Osteoblast (primary cell): ENCODE data around the gene SCAI. TPM values are rescaled to one million over a fixed set of nuclear protein-coding genes. Genes with fewer than 3 reads are reported as not detected.
"Not testable (repeated sequence)": the region's sequence is repeated elsewhere in the genome, so short reads cannot be mapped to it uniquely, and the experiment has no call there.

Source experiments
- DNase-seq: peaks from one replicate; pipeline ENCODE4 v3.0.0; 2011; ENCODE audit warnings: low spot score, mixed read lengths; ENCODE audit not compliant: insufficient read length; ENCODE audit errors: missing footprints
- H2AFZ ChIP-seq: 2 replicates; pipeline ENCODE4 v1.6.0; 2011; ENCODE audit warnings: mild to moderate bottlenecking, low read length
- H3K27ac ChIP-seq: 2 replicates; pipeline ENCODE4 v1.5.1; 2011; ENCODE audit warnings: mild to moderate bottlenecking, low read depth, low read length, moderate library complexity
- H3K27me3 ChIP-seq: 2 replicates; pipeline ENCODE4 v1.6.0; 2012; ENCODE audit warnings: mild to moderate bottlenecking, control low read depth, inconsistent platforms, low read length, moderate library complexity; ENCODE audit not compliant: insufficient read depth
- H3K36me3 ChIP-seq: 2 replicates; pipeline ENCODE4 v1.5.1; 2011; ENCODE audit warnings: mild to moderate bottlenecking, low read length, control low read depth, moderate library complexity; ENCODE audit not compliant: insufficient read depth
- H3K4me1 ChIP-seq: 2 replicates; pipeline ENCODE4 v1.5.1; 2011; ENCODE audit warnings: mild to moderate bottlenecking, low read length, control low read depth, moderate library complexity; ENCODE audit not compliant: insufficient read depth
- H3K4me2 ChIP-seq: 2 replicates; pipeline ENCODE4 v1.6.0; 2011; ENCODE audit warnings: mild to moderate bottlenecking, low read length; ENCODE audit not compliant: insufficient read depth
- H3K4me3 ChIP-seq: fragments of 200-600 bp; sonication (generic); 3 replicates; pipeline ENCODE4 v1.5.1; 2012; ENCODE audit warnings: mild to moderate bottlenecking, low read length, inconsistent platforms; ENCODE audit not compliant: insufficient read depth
- H3K79me2 ChIP-seq: 2 replicates; pipeline ENCODE4 v1.6.0; 2012; ENCODE audit warnings: mild to moderate bottlenecking, low read length, control low read depth, inconsistent platforms; ENCODE audit not compliant: insufficient read depth
- H3K9me3 ChIP-seq: 2 replicates; pipeline ENCODE4 v1.5.1; 2011; ENCODE audit warnings: low read depth, low read length, control low read depth
- H4K20me1 ChIP-seq: 2 replicates; pipeline ENCODE4 v1.6.0; 2012; ENCODE audit warnings: mild to moderate bottlenecking, low read length, control low read depth; ENCODE audit not compliant: insufficient read depth
- CTCF ChIP-seq: IDR thresholded peaks from 2 replicates; pipeline ENCODE4 v1.5.1; 2011; ENCODE audit warnings: mild to moderate bottlenecking, low read depth, low read length, moderate library complexity; ENCODE audit errors: extremely low read depth
- total RNA-seq: library from RNA; depleted of rRNA; stranded (reverse); fragments of >200 nt; gene quantifications from 2 replicates; pipeline ENCODE4 v1.2.3, GENCODE V29; 2012

SCAI gene
- total RNA-seq, 1 donor: 11.2 TPM

- no peaks in the 10 kb centered on the region for H3K27me3 ChIP-seq
- H3K9me3 ChIP-seq: no peaks in the 10 kb centered on the region
- no peak for DNase-seq
- no peak overlapping the region for H3K4me3 ChIP-seq
- no peak overlapping the region for H3K4me2 ChIP-seq
- TF ChIP-seq CTCF: no peak
- peaks cover 4% of the 10 kb centered on the region for H3K36me3 ChIP-seq
- no peaks in the 10 kb centered on the region for H3K4me1 ChIP-seq
- H2AFZ ChIP-seq: no peak overlapping the region
- H3K79me2 ChIP-seq: no peaks in the 10 kb centered on the region
- H3K27ac ChIP-seq: no peak overlapping the region
- no peaks in the 10 kb centered on the region for H4K20me1 ChIP-seq
Observed at GRCh38 chr9:125028041-125028440, 115.3 kb downstream of the SCAI start.

- H3K79me2 ChIP-seq: no peaks in the 10 kb centered on the region
- no peak for TF ChIP-seq CTCF
- no peaks in the 10 kb centered on the region for H3K9me3 ChIP-seq
- H3K27me3 ChIP-seq: no peaks in the 10 kb centered on the region
- DNase-seq: no peak
- H4K20me1 ChIP-seq: no peaks in the 10 kb centered on the region
- H3K4me2 ChIP-seq: no peak overlapping the region
- no peak overlapping the region for H2AFZ ChIP-seq
- no peaks in the 10 kb centered on the region for H3K4me1 ChIP-seq
- no peak overlapping the region for H3K27ac ChIP-seq
- no peak overlapping the region for H3K4me3 ChIP-seq
- peaks cover 4% of the 10 kb centered on the region for H3K36me3 ChIP-seq
Observed at GRCh38 chr9:125024917-125025316, 118.4 kb downstream of the SCAI start.

- Histone ChIP-seq H3K36me3 (peaks cover 4% of the 10 kb centered on the region), H3K9me3 (no peaks in the 10 kb centered on the region)
- TF ChIP-seq CTCF: no peak
Observed at GRCh38 chr9:125021069-125021468, 122.3 kb downstream of the SCAI start.

GRCh38 chr9:125015655-125016054, 127.7 kb downstream of the SCAI start:
- H3K79me2 ChIP-seq, H3K4me2 ChIP-seq, H3K27ac ChIP-seq, H3K4me1 ChIP-seq, H3K27me3 ChIP-seq, H2AFZ ChIP-seq, H3K9me3 ChIP-seq, H4K20me1 ChIP-seq, H3K4me3 ChIP-seq, DNase-seq, H3K36me3 ChIP-seq: not testable (repeated sequence)

More at GRCh38 chr9:125021069-125021468, 122.3 kb downstream of the SCAI start:
- H4K20me1 ChIP-seq: no peaks in the 10 kb centered on the region
- H3K27me3 ChIP-seq: no peaks in the 10 kb centered on the region
- H3K4me3 ChIP-seq: no peak overlapping the region
- no peak for DNase-seq
- no peaks in the 10 kb centered on the region for H3K4me1 ChIP-seq
- no peak overlapping the region for H3K27ac ChIP-seq
- H3K79me2 ChIP-seq: no peaks in the 10 kb centered on the region
- H3K4me2 ChIP-seq: no peak overlapping the region
- no peak overlapping the region for H2AFZ ChIP-seq

- not testable (repeated sequence) for H3K9me3 ChIP-seq, DNase-seq, H3K27me3 ChIP-seq, H3K4me2 ChIP-seq, H3K36me3 ChIP-seq, H3K4me3 ChIP-seq, H3K79me2 ChIP-seq, H4K20me1 ChIP-seq, H2AFZ ChIP-seq, H3K4me1 ChIP-seq, H3K27ac ChIP-seq
Observed at GRCh38 chr9:125012013-125012412, 131.3 kb downstream of the SCAI start.
